Upper lobe of left lung (tissue), 6 donors: Measurements from ENCODE around the gene SCAF4. TPM values are rescaled to one million over a fixed set of nuclear protein-coding genes. Genes with fewer than 3 reads are reported as not detected.

Experiments
- ATAC-seq, 2 donors: fragments of 200-7000 bp; cut with Tn5 transposase; one replicate each; pipeline ENCODE4 v1.9.1; 2022; ENCODE audit warnings: mild to moderate bottlenecking in 2 of 2, moderate library complexity in 2 of 2; ENCODE audit not compliant: low FRiP score in 2 of 2
- DNase-seq, 2 donors: peaks; one replicate each; pipeline ENCODE4 v3.0.0-alpha.2; 2019 to 2020
- H3K27ac ChIP-seq, 4 donors: fragments of 200-600 bp; sonication (generic); one replicate each; pipeline ENCODE4 v1.5.1; 2016 to 2019
- H3K27me3 ChIP-seq, 4 donors: fragments of 200-600 bp; sonication (generic); one replicate each; pipeline ENCODE4 v1.5.1; 2017 to 2019
- H3K36me3 ChIP-seq, 4 donors: fragments of 200-600 bp; sonication (generic); one replicate each; pipeline ENCODE4 v1.5.1; 2016 to 2019
- H3K4me1 ChIP-seq, 4 donors: fragments of 200-600 bp; sonication (generic); one replicate each; pipeline ENCODE4 v1.5.1; 2018 to 2019
- H3K4me3 ChIP-seq, 4 donors: fragments of 200-600 bp; sonication (generic); one replicate each; pipeline ENCODE4 v1.5.1; 2017 to 2019; ENCODE audit warnings: mild to moderate bottlenecking in 2 of 4, moderate library complexity in 1 of 4
- H3K9me3 ChIP-seq, 4 donors: fragments of 200-600 bp; sonication (generic); one replicate each; pipeline ENCODE4 v1.5.1; 2018 to 2019
- EP300 ChIP-seq, 4 donors: sonication (generic); formaldehyde crosslinking; IDR thresholded peaks; one replicate each; pipeline ENCODE4 v1.5.1; 2017; ENCODE audit warnings: antibody characterized with exemption in 4 of 4, control low read depth in 2 of 4
- POLR2A ChIP-seq, 4 donors: fragments of 450-650 bp; IDR thresholded peaks; one replicate each; pipeline ENCODE4 v1.5.1; 2016 to 2017; ENCODE audit warnings: antibody characterized with exemption in 4 of 4, mild to moderate bottlenecking in 2 of 4
- POLR2AphosphoS5 ChIP-seq, 2 donors: sonication (generic); formaldehyde crosslinking; IDR thresholded peaks; one replicate each; pipeline ENCODE4 v1.5.1; 2017; ENCODE audit warnings: antibody characterized with exemption in 2 of 2
- WGBS, 2 donors: methylation state at CpG; one replicate each; pipeline ENCODE4 v1.1.5; 2017 to 2018; 5-methylcytosine and 5-hydroxymethylcytosine counted together
- total RNA-seq, 6 donors: library from RNA; depleted of rRNA in 4 of 6; stranded (reverse); fragments of >200 nt in 4 of 6; gene quantifications; one replicate each; pipeline versions ENCODE4 v1.1.0 to v1.2.1, GENCODE V29; 2016 to 2021
- TF ChIP-seq, protein P1 (sequence below), 6 experiments: fragments of 450-650 bp in 4 of 6; fragments of 200-600 bp in 2 of 6; sonication (generic) in 2 of 6; IDR thresholded peaks; one replicate each; pipeline ENCODE4 v1.5.1; 2016 to 2019; ENCODE audit warnings: antibody characterized with exemption in 6 of 6
- donor health status: DM: no; HTN: no; CAD: no; lungs with moderate emphysema.
- donor health status: DM: no; HTN: yes; CAD: no; lungs with severe emphysema.

Gene SCAF4
- total RNA-seq, 6 donors from 2014 or later, result 21.3 to 36.7 (median 29.4) TPM

DNA sequence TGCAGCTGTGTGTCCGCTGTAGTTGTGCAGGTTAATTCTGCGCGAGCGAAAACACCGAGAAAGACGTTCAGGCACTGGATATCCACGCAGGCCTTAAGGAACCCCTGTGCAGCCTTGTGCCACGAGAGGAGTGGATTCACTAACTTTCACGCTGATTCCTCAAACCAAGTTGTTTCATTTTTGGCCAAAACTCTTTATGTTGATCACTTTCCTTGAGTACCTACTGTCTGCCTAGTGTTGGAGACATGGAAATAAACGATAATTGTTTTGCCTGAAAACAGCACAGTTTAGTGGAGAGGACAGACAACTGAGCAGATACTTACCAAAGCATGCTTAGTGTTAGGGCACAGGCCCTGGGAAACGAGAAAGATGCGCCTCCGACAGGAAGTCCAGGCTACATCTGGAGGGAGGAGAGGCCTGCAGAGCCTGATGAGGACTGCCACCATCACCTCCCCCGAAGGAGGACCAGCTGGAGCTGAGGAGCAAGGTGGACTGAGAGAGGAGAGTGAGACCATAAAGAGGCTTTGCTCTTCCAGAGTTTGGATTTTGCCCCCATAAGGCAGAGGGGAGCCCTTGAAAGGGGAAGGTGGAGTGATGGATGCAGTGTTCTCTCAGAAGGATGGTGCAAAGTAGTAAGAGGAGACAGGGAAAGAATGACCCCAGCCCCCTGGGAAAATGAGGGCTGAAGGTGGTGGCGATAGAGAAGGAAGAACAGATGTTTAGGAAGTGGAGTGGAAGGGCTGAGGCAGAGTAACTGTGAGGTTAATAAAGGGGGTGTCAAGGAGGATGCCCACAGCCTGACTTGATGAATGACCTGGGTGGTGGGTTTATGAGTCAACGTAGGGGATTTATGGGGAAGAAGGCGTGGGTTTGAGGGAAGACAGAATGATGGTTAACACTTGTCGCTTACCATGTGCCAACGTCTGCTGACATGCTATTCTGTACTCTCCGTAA, 956 bp upstream of the SCAF4 start:
- TF ChIP-seq, protein P1, sequence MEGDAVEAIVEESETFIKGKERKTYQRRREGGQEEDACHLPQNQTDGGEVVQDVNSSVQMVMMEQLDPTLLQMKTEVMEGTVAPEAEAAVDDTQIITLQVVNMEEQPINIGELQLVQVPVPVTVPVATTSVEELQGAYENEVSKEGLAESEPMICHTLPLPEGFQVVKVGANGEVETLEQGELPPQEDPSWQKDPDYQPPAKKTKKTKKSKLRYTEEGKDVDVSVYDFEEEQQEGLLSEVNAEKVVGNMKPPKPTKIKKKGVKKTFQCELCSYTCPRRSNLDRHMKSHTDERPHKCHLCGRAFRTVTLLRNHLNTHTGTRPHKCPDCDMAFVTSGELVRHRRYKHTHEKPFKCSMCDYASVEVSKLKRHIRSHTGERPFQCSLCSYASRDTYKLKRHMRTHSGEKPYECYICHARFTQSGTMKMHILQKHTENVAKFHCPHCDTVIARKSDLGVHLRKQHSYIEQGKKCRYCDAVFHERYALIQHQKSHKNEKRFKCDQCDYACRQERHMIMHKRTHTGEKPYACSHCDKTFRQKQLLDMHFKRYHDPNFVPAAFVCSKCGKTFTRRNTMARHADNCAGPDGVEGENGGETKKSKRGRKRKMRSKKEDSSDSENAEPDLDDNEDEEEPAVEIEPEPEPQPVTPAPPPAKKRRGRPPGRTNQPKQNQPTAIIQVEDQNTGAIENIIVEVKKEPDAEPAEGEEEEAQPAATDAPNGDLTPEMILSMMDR (IDR thresholded peaks at IDR 0.05), result no peak
- peak overlapping the region; percentile 69 to 99 (median 96) for H3K4me3 ChIP-seq
- no peak for ATAC-seq
- WGBS, 2 donors, result 26 to 31% methylated on average over 20 of the region's 20 CpGs
- peak overlapping the region; percentile 77 to 99 (median 95) for H3K27ac ChIP-seq
- no peak for DNase-seq
- H3K4me1 ChIP-seq, result peaks cover 32 to 46% (median 35%) of the 10 kb centered on the region in 4 donors
- H3K27me3 ChIP-seq, result no peaks in the 10 kb centered on the region
- no peaks in the 10 kb centered on the region for H3K36me3 ChIP-seq
- H3K9me3 ChIP-seq, result no peaks in the 10 kb centered on the region

DNA sequence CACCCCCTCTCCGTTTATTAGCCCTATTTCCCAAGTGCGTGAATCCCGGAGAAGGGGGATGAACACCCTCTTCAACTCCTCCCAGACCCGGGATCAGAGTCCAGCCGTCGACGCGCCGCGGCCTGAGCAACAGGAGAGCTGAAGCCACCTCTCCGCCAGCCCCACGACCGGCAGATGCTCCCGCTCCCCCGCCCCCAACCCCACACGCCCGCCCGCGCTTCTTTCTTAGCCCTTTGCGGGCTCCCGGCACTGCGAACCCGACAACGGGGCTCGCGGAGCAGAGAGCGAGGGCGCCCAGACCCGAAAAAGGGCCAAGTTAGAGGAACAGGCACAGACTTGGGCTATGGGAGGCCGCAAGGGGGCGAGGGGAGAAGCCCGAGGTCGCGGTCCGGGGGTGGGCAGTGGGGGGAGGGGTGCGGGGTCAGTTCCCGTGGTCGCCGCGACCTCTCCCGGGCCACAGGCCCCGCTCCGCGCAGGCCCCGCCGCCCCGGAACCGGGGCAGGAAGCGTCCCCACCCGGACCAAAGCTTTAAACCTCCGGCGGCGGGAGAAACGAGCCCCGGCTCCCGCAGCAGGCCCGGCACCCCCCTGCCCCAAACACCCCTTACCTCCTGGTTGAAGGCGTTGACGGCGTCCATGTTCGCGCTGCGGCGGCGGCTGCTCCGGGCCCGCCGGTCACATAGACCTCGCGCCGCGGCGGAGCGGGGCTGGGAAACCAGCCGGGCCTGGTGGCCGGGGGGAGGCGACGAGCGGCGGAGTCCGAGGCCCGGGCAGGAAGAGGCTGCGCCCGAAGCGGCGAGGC, 662 bp downstream of the SCAF4 start:
- H3K27ac ChIP-seq, result peak overlapping the region; percentile 94 to 99 (median 96)
- 0 to 1% methylated on average over 22 to 40 of the region's 86 CpGs for WGBS, 2 donors
- TF ChIP-seq, protein P1 (IDR thresholded peaks at IDR 0.05), result no peak
- no peak for TF ChIP-seq EP300 (IDR thresholded peaks at IDR 0.05)
- H3K9me3 ChIP-seq, result no peaks in the 10 kb centered on the region
- ATAC-seq (peak; percentile 27 to 57), DNase-seq (peak; percentile 31 to 91)
- no peaks in the 10 kb centered on the region for H3K36me3 ChIP-seq
- no peaks in the 10 kb centered on the region for H3K27me3 ChIP-seq
- H3K4me1 ChIP-seq, result peaks cover 32 to 49% (median 37%) of the 10 kb centered on the region in 4 donors
- peak overlapping the region; percentile 83 to 99 (median 96) for H3K4me3 ChIP-seq

DNA sequence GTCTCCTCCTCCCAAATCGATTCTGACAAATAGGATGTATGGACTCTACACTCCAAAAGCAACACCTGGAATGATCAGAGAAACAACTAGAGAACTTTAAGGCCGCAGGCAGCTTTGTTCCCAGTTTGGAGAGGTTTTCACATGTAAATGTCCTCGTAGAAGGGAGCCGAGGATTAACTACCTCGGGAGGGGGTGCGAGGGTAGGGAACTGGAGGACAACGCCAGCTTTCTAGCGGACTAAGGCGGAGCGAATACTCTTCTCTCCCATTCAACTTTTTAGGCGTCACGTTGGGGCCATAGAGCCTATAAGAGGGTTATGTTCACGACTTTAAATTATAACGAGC, 1.2 kb downstream of the SCAF4 start:
- no peaks in the 10 kb centered on the region for H3K27me3 ChIP-seq
- ATAC-seq (peak in 1 of 2 donors; percentile 20), DNase-seq (no peak)
- peaks cover 32 to 49% (median 37%) of the 10 kb centered on the region in 4 donors for H3K4me1 ChIP-seq
- peak overlapping the region; percentile 83 to 99 (median 96) for H3K4me3 ChIP-seq
- WGBS, 2 donors, result 0 to 1% methylated on average over 14 of the region's 14 CpGs
- no peaks in the 10 kb centered on the region for H3K36me3 ChIP-seq
- H3K9me3 ChIP-seq, result no peaks in the 10 kb centered on the region
- H3K27ac ChIP-seq, result peak overlapping the region; percentile 94 to 99 (median 96)
- TF ChIP-seq, protein P1 (IDR thresholded peaks at IDR 0.05), result no peak
- TF ChIP-seq EP300 (IDR thresholded peaks at IDR 0.05), result no peak
- no peak for TF ChIP-seq POLR2A (IDR thresholded peaks at IDR 0.05)
- no peak for TF ChIP-seq POLR2AphosphoS5 (IDR thresholded peaks at IDR 0.05)

DNA sequence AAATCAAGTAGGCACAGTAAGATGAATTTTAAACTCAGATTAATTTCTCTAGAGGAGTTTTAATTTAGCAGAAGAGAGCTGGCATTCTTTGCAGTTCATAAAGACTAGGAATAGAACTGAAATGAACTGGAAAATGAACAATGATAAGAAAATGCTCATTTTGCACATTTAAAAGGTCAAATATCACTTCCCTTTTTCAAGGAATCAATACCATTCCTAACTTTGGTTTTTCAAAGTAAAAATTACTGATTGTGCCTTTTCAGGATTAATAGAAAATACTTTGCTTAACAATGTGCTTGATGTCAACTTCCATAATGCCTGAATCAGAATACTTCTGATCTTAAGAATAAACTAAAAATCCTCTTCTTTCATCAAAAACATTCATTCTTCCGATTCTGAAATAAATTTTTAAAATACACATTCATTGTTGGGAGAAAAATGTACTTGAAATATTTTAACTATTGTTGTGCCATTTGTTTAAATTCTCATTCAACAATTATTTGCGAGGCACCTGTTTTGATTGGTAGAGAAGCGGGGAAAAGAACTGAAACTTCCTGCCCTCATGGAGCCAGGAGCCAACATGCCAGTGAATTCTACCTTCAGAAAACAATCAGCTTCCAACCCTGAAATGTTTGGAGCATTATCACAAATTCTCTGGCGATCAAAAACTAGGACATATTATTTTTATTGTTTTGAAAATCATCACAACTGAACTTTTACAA, 2.1 kb downstream of the SCAF4 start:
- H3K27me3 ChIP-seq, result no peaks in the 10 kb centered on the region
- ATAC-seq (no peak), DNase-seq (no peak)
- H3K36me3 ChIP-seq, result no peaks in the 10 kb centered on the region
- H3K4me1 ChIP-seq, result peaks cover 36 to 53% (median 40%) of the 10 kb centered on the region in 4 donors
- no peak for TF ChIP-seq EP300 (IDR thresholded peaks at IDR 0.05)
- no peak for TF ChIP-seq POLR2A (IDR thresholded peaks at IDR 0.05)
- TF ChIP-seq, protein P1 (IDR thresholded peaks at IDR 0.05), result no peak
- no peak for TF ChIP-seq POLR2AphosphoS5 (IDR thresholded peaks at IDR 0.05)
- no peak overlapping the region for H3K27ac ChIP-seq
- peak overlapping the region in 3 of 4 donors; percentile 96 to 99 (median 97) for H3K4me3 ChIP-seq
- no peaks in the 10 kb centered on the region for H3K9me3 ChIP-seq
- WGBS, 2 donors, result 51 to 56% methylated on average over 4 of the region's 4 CpGs
